Measurements from ENCODE around the gene PGAP1. TPM values are rescaled to one million over a fixed set of nuclear protein-coding genes. Genes with fewer than 3 reads are reported as not detected.

PGAP1 gene
- polyA plus RNA-seq, 1 experiment: 2.5 TPM

DNA sequence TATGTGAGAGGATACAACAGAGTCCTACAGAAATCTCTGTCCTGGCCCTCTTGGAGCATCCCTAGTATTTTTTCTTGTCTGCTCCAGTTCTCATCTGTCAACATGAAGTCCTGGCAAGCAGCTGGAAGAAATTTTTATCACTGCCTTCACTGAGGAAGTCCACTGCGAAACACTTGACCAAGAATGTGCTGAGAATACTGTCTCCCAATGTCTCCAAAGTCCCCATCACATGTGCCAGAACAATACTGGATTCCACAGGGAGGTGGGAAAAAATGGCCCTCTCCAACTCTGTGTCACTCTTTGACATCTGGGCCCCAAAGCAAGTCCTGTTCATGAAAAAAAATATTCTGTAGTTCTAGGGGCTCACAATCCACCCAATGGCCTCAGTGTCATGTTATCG is 32.8 kb upstream of the PGAP1 start:
- POLR2A ChIA-PET: no interaction called here
- H3K4me3 ChIP-seq (ENCODE audit: low read depth, low read length): no peak overlapping the region
- H3K36me3 ChIP-seq (ENCODE audit: control insufficient read depth, insufficient read depth, low read length): no peaks in the 10 kb centered on the region
- CTCF ChIA-PET: no interaction called here
- H3K27me3 ChIP-seq (ENCODE audit: control insufficient read depth, insufficient read depth, low read length): no peaks in the 10 kb centered on the region
- no peak for TF ChIP-seq CTCF (IDR thresholded peaks at IDR 0.05; ENCODE audit: insufficient read depth, low read depth, low read length)
- DNase-seq (ENCODE audit: low read depth): no peak

GRCh38 chr2:196957881-196958525 is 31.5 kb upstream of the PGAP1 start:
- no peak for DNase-seq (ENCODE audit: low read depth)
- CTCF ChIA-PET: interaction anchor here (0.6 kb wide), 1 partner anchor 18 kb away, joined by 3 read pairs; no protein-coding TSS in a partner anchor
- no peak overlapping the region for H3K4me3 ChIP-seq (ENCODE audit: low read depth, low read length)
- POLR2A ChIA-PET: no interaction called here
- no peaks in the 10 kb centered on the region for H3K36me3 ChIP-seq (ENCODE audit: control insufficient read depth, insufficient read depth, low read length)
- no peaks in the 10 kb centered on the region for H3K27me3 ChIP-seq (ENCODE audit: control insufficient read depth, insufficient read depth, low read length)
- no peak for TF ChIP-seq CTCF (IDR thresholded peaks at IDR 0.05; ENCODE audit: insufficient read depth, low read depth, low read length)

DNA sequence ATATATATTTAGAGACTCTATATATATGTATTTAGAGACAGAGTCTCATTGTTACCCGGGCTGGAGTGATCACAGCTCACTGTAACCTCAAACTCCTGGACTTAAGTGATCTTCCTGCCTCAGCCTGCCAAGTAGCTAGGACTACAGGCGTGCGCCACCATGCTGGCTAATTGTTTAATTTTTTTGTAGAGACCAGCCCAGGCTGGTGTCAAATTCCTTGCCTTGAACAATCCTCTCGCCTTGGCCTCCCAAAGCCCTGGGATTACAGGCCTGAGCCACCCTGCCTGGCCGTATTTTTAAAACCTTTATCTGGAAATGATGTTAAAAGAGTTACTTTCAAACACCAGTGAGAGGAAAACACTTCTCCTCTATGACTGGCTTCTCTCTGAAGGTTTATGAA is 30.9 kb upstream of the PGAP1 start:
- no peak for DNase-seq (ENCODE audit: low read depth)
- Histone ChIP-seq H3K36me3 (ENCODE audit: control insufficient read depth, insufficient read depth, low read length) (no peaks in the 10 kb centered on the region), H3K4me3 (ENCODE audit: low read depth, low read length) (no peak overlapping the region), H3K27me3 (ENCODE audit: control insufficient read depth, insufficient read depth, low read length) (no peaks in the 10 kb centered on the region)
- ChIA-PET POLR2A (no interaction called here), CTCF (no interaction called here)
- no peak for TF ChIP-seq CTCF (IDR thresholded peaks at IDR 0.05; ENCODE audit: insufficient read depth, low read depth, low read length)

GRCh38 chr2:196956069-196956468 is 29.6 kb upstream of the PGAP1 start:
- CTCF ChIA-PET: no interaction called here
- H3K36me3 ChIP-seq (ENCODE audit: control insufficient read depth, insufficient read depth, low read length): no peaks in the 10 kb centered on the region

GRCh38 chr2:196955036-196955435 is 28.5 kb upstream of the PGAP1 start:
- Histone ChIP-seq H3K36me3 (ENCODE audit: control insufficient read depth, insufficient read depth, low read length) (no peaks in the 10 kb centered on the region), H3K27me3 (ENCODE audit: control insufficient read depth, insufficient read depth, low read length) (no peaks in the 10 kb centered on the region), H3K4me3 (ENCODE audit: low read depth, low read length) (no peak overlapping the region)
- no peak for TF ChIP-seq CTCF (IDR thresholded peaks at IDR 0.05; ENCODE audit: insufficient read depth, low read depth, low read length)
- DNase-seq (ENCODE audit: low read depth): no peak
- ChIA-PET CTCF (interaction anchor here (1.1 kb wide), 1 partner anchor 20 kb away, joined by 3 read pairs; no protein-coding TSS in a partner anchor), POLR2A (no interaction called here)

More at GRCh38 chr2:196956069-196956468, 29.6 kb upstream of the PGAP1 start:
- POLR2A ChIA-PET: no interaction called here
- H3K27me3 ChIP-seq (ENCODE audit: control insufficient read depth, insufficient read depth, low read length): no peaks in the 10 kb centered on the region
- DNase-seq (ENCODE audit: low read depth): no peak
- no peak overlapping the region for H3K4me3 ChIP-seq (ENCODE audit: low read depth, low read length)
- TF ChIP-seq CTCF (IDR thresholded peaks at IDR 0.05; ENCODE audit: insufficient read depth, low read depth, low read length): no peak
